Fibroblast of villous mesenchyme (primary cell): ENCODE measurements around the gene DHX40. TPM values are rescaled to one million over a fixed set of nuclear protein-coding genes. Genes with fewer than 3 reads are reported as not detected.

Source experiments
- DNase-seq: peaks from one replicate; pipeline ENCODE4 v3.0.0-alpha.2; 2010; ENCODE audit warnings: low read depth
- H3K4me3 ChIP-seq: 2 replicates; pipeline ENCODE4 v1.5.1; 2011; ENCODE audit warnings: low read depth, mild to moderate bottlenecking, low read length
- total RNA-seq: library from RNA; depleted of rRNA; stranded (reverse); fragments of >200 nt; gene quantifications from 2 replicates; pipeline ENCODE4 v1.2.3, GENCODE V29; 2012
- TF ChIP-seq, protein P1 (sequence below): IDR thresholded peaks from 2 replicates; pipeline ENCODE4 v1.5.1; 2012; ENCODE audit warnings: low read depth, mild to moderate bottlenecking, low read length; ENCODE audit not compliant: insufficient read depth

DHX40 gene
- total RNA-seq, 1 donor = 66.9 TPM

DNA sequence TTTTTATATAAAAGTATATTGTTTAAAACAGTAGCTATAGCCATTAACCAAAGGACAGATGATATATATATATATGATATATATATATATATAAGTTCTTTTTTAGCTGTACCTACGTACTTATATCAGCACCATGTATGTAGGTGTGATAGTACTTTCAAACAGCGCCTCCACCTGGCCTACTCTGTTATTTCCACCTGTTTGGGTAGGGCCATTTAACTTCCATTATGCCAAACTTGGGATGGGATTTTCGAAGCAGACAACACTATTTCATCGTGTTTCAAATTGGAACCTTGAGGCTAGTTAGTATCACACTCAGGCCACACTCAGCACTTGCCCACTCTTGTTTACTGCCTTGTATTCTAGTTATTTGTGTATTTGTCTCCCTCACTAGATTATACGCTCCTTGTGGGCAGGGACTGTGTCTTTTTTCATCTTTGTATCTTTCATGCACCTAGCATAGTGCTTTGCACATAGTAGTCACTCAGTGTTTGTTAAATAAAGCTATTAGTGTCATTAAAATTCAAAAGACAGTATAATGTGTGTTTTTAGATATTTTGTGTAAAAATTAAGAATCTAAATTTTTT, 42.5 kb downstream of the DHX40 start:
- DNase-seq = no peak
- no peak overlapping the region for H3K4me3 ChIP-seq
- TF ChIP-seq, protein P1, sequence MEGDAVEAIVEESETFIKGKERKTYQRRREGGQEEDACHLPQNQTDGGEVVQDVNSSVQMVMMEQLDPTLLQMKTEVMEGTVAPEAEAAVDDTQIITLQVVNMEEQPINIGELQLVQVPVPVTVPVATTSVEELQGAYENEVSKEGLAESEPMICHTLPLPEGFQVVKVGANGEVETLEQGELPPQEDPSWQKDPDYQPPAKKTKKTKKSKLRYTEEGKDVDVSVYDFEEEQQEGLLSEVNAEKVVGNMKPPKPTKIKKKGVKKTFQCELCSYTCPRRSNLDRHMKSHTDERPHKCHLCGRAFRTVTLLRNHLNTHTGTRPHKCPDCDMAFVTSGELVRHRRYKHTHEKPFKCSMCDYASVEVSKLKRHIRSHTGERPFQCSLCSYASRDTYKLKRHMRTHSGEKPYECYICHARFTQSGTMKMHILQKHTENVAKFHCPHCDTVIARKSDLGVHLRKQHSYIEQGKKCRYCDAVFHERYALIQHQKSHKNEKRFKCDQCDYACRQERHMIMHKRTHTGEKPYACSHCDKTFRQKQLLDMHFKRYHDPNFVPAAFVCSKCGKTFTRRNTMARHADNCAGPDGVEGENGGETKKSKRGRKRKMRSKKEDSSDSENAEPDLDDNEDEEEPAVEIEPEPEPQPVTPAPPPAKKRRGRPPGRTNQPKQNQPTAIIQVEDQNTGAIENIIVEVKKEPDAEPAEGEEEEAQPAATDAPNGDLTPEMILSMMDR = peak; percentile 33

DNA sequence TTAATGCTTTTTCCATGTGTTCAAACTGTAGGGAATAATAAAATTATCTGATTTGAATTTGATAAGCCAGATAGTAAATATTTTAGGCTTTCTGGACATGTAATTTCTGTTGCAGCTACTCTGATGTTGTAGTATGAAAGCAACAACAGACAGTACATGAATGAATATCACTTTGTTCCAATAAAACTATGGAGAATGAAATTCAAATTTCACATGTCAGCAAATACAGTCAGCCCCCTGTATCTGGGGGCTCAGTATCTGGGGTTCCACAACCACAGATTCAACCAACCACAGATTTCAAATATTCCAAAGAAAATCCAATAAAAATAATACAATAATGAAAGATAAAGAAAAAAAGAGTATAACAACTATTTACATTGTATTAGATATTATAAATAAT, 46.1 kb downstream of the DHX40 start:
- TF ChIP-seq, protein P1 = no peak
- DNase-seq = no peak
- no peak overlapping the region for H3K4me3 ChIP-seq

DNA sequence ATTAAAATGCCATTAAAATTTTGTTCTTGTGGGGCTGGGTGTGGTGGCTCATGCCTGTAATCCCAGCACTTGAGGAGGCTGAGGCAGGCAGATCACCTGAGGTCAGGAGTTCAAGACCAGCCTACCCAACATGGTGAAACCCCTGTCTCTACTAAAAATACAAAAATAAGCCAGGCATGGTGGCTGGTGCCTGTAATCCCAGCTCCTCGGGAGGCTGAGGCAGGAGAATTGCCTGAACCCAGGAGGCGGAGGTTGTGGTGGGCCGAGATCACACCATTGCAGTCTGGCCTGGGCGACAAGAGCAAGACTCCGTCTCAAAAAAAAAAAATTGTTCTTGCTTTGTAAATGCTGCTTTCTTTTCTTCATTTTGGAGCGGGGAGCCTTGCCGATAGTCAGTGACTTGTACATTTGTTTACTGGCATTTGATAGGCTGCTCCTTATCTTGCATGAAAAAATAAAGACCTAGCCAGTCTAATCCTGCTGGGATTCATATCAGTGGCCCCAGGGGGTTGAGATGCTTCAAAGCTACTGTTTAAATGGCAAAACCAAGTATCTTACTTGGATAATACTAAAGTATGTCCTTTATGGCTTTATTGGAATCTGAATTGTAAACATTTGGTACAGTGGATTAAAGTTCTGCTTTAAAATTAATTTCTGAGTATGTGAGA, 51.0 kb downstream of the DHX40 start:
- no peak overlapping the region for H3K4me3 ChIP-seq
- TF ChIP-seq, protein P1 = no peak
- peak; percentile 65 for DNase-seq

DNA sequence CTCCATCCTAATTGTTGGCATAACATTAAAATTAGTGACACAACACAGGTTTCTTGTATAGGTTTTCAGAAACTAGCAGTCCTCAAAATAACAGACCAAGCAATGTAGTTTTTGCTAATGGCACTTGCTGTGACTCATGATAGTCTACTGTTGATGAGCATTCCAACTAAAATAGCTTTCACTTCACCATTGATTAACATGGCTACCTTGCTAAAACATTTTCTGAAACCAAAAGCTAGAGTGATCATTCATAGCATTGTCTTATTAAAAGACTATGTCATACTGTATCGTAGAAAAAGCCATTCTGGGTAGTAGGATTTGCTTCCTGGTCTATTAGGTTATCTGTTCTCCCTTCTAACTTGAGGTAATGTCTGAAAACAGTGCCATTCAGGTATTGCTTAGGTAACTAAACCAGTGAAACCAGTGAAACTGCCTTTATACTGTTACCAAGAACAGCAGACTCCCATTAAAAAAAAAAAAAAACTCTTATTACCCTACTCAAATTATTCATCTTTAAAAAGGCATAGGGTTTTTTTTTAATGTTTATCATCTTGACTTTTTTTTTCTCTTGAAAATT, 51.8 kb downstream of the DHX40 start:
- peak; percentile 11 for DNase-seq
- no peak overlapping the region for H3K4me3 ChIP-seq
- TF ChIP-seq, protein P1 = no peak

DNA sequence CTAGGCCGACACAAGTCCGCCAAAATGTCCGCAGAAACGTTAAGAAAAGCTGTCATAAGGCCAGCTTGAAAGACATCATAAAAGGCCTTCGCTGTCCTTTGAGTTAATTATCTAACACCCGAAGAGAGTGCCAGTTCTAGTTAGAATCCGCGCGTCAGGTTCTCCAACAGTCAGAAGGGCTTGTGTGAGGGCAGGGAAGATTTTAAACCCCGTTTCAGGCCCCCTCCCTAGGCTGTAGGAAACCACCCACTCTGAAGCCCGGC, 53.6 kb downstream of the DHX40 start:
- no peak for DNase-seq
- TF ChIP-seq, protein P1 = no peak
- peak overlapping the region; percentile 98 for H3K4me3 ChIP-seq

DNA sequence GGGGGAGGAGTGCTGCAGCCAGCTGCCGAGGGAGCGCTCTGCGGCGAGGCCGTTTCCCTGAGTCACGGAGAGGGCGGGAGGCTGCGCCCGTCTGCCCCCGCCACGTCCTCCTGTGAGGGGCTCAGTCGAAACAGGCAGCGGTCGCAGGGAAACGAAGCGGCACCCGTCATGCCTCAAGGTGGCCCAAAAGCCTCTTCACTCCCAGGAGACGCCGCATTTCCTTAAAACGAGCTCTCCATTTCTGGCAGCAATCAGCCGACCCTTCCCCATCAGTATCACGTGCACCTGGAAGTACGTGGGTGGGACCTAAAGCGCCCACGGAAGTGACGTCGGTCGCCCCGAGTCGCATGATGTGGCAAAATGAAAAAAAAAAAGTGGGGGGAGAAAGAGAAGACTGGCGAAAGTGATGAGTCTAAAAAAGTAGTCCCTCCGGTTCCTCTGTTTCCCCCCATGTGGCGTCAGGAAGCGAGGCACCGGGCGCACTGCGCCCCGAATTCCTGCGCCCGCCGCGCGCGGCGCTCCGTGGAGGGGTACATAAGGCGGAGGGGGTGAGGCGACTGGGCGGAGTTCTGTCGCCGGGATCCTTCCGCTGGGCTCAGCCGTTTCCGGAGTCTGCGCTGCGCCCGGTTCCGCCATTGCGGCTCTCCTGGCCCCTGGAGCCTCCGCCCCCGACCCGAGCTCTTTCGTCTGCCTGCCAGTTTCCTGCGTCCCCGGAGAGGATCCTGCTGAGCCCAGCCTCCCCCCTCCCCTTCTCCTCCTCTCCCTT, 54.1 kb downstream of the DHX40 start, which contains the start of gene CLTC:
CLTC (plus strand) TSS at position 598 of the 766 bp plus-strand sequence. CDS start 237 bp downstream, outside the sequence.
- TF ChIP-seq, protein P1 = no peak
- peak within 1 kb of the TSS; percentile 98 for H3K4me3 ChIP-seq
- DNase-seq = peak; percentile 99
